HS-27A (cell line): ENCODE data around the gene PAFAH1B2.
"Not testable (repeated sequence)": the region's sequence is repeated elsewhere in the genome, so short reads cannot be mapped to it uniquely, and the experiment has no call there.

Experiments used
- DNase-seq: peaks from one replicate; pipeline ENCODE4 v3.0.0-alpha.2; 2012; ENCODE audit warnings: low read depth, missing footprints

Gene PAFAH1B2, protein sequence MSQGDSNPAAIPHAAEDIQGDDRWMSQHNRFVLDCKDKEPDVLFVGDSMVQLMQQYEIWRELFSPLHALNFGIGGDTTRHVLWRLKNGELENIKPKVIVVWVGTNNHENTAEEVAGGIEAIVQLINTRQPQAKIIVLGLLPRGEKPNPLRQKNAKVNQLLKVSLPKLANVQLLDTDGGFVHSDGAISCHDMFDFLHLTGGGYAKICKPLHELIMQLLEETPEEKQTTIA

DNA sequence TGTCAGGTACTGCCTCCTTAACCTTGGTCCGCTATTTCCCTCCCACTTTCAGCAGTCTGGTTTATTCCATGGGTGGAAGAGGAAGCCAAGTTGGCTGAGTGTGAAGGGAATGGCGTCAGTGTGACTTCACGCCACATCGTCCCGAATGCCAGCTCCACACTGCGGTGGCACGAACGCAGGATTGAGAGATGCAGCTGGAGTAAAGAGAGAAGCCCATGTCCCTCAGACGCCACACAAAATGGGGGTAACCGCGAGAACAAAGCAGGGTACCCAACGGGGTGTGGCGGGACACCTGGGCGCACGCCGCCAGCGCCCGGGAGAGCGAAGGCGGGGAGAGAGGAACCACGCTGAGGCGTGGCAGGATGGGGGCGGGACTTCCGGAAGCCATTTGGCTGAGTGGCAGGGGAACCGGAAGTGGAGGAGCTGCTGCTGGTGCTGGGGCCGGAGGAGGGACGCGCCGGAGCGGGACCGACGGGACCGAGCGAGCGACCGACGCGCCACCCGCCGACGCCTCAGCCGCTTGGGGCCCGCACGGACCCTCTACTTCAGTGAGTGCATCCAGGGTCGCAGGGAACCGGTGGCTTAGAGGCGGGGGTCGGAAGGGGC lies at the start of gene PAFAH1B2:
PAFAH1B2 (plus strand) TSS at position 417 of the 606 bp plus-strand sequence. CDS start 8,161 bp downstream, outside the sequence.
- peak; percentile 72 for DNase-seq

DNA sequence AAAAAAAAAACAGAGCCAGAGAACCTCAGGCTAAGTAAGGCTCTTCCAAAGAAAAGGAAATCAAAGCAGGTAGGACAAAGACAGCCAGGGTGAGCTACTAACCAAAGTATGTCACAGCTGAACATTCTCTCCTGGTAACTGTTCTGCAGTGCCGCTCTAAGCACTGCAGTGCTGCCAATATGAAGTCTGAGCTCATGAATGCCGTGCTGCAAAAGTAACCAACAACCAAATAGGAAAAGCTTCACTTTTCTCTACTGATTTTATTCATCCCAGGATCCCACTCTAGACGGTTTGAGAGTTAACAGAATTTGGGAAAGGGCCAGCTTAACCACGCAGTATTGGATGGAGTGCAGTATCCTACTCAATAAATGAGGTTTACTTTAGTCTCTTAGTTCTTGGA lies 49.3 kb upstream of the PAFAH1B2 start:
- DNase-seq: no peak

DNA sequence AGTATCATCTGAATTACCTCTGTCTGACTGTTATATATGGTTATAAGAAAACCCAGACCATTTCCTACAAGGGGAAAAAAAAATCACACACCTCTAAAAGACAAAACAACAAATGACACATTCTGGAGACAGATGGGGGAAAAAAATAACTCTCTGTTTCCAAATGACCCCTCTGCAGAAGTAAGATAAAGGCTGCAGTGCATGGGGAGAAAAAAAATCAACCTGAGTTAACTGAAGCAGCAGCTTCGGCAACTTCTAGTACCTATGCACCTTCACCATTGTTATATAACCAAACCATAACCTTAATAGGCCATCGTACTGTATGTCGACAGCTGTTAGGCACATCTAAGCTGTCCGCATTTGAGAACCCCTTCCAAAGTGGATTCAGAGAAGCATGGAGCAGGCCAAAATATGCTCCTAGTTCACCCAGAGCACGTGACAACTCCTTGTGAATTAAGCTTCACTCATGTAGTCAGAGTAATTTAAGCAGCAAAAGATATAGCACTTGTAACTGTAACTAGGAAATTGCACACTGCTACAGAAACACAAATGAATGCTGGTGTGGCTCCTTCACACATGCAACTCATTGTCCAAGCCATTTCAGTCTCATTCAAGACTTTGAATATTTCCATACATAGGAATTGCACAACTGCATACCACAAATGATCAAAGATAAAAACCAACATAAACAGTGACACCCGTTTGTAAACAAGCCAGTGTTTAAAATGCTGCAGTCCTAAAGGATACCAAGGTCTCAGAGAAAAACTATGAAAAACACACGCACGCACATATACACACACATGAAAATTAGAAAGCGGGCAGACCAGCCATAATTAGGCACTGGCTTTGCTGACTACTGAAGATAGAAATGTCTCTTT lies 48.6 kb upstream of the PAFAH1B2 start:
- DNase-seq: no peak

DNA sequence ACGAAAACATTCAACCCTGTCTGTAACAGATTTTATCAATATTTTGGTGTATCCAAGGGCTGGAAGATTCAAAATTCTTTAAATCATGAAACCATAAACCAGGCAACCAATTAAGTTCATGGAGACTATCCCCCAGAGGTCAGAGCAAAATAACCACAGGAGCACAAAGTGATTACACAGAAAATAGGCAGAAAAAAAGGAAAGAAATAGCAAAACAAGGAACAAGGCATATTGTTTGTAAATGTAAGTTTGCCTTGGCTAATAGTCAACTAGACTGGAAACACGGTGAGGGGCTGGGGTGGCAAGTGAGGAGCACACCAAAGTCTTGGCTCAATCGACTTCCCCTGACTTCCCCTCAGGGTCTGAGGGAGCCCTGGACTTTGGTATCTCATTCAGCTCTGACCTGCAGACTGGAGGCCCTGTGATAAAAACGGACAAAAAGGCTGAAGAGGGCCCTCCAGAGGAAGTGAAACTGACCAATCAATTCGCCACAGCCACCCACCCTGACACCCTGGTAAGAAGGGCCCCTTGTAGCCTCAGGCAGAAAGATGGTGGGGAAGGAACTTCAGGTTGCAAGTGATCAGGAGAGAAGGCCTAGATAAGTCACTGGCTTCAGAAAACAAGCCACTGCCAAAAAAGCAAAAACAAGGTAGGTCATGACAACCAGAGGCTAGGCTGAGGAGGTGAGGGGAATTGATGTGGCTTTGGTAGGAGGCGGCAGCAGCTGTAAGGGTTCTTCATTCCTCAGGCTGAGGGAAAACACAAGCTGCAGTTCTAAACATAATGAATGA lies 47.7 kb upstream of the PAFAH1B2 start:
- no peak for DNase-seq

DNA sequence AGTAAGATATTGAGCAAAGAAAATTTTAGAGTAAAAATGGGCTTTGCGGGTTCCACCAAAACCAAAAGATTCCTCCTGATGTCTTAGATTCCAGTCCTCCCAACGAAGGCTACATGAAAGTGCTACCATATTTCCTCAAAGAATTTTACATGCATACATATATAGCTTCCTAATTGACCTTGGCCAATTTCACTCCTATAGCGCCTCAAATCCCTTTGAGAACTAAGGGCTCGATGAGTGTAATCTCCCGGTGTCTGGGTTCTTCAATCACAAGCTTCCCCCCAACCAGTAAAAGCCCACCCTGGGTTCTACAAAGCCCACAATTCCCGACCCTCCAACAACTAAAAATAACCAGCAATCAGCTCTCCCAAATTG lies 47.1 kb upstream of the PAFAH1B2 start:
- DNase-seq: no peak

DNA sequence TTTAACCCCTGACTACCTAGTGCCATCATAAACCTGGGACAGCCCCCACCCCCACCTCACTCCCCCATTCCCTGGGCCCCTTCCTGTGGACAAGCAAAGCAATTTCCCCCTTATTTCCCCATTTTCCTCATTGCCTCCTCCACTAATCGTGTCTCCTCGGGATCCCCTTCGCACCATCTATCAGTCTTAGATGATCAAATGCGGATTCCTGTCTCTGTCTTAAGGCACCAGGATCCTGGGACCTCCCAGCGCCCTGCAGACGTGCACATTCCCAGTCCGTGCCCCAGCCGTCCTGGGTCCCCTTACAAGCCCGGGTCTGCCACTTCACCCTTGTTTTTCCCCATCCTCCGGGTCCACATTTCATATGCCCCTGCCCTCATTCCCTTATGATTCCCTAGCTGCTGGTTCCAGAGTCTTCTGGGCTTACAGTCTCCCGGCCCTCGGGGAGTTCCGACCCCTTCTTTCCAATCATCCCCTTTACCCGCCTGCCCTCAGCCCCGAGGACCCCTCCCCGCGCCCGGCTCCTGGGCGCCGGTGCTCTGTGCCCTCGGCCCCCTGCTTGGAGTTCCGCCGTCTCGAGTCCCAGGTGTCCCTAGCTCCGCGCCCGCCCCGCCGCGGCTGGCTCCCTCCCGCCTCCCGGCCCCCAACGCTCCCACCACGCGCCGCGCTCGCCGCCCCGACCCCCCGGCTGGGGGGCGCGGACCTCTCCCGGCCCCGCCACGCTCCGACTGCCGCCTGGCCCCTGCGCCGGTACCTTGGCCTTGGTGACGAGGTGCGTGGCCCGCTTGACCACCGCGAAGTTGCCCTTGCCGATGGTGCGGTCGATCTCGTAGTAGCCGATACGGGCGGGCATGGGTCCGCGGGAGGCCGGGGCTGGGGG lies 46.5 kb upstream of the PAFAH1B2 start:
- DNase-seq: no peak

DNA sequence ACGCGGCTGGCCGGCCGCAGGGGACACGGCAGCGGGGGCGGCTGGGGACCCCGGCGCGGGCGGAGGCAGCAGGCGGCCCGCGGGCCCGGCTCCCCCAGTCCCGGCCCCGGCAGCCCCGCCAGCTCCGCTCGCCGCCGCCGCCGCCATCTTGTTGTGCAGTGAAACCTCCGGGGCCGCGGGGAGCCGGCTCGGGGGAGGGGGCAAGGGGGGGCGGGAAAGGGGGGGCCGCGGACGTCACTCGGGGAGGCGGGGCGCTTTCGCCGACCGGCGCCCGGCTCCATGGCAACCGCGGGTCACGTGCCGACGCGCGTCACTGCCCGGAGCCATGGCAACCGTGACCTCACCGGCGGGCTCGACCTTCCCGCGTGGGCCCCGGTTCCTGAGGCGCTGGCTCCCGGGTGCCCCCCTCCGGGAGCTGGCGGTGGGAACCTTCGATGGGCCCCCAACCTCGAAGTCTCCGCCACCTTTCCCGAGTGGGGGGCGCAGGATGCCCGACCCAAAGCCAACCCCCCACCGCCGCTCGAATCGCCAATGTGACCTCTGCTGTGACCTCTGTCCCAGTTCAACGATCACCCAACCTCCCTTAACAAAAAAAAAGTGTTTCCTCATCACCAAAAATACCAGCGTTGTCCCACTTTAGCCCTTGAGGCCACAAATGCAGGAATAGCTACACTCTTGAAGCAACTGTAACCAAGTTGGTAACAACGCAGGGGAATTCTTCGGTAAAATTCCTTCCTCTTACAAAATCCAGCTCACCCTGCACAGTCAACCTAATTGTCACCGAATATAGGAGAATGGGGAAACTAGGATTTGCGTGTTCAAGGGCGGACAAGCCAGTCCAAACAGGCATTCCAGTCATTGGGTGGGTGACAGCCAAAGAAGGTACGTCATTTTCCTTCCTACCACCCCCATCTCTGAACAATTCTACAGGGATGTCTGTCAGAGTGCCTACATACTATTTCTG lies 45.5 kb upstream of the PAFAH1B2 start, which contains the start of gene SIK3:
SIK3 (minus strand) TSS at position 160 of the 964 bp plus-strand sequence; CDS start at position 147, 13 bp downstream.
- DNase-seq: no peak

DNA sequence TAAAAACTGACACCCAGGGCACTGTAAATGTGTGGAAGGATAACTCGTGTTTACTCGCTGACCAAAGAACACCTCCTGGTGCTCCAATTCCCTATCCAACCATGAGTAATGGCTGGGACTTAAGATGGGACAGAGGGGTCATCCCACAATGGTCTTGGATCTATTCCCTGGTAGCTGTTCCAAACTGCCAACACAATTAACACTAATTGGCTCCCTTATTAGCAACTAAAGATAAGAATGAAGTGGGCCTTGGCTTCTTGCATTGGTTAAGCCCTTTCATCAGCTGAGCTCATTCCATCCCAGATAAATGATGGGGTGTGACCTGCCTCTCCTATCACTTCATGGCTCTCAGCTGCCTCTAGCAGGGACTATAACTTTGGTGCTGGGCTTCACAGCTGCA lies 44.4 kb upstream of the PAFAH1B2 start:
- DNase-seq: no peak

DNA sequence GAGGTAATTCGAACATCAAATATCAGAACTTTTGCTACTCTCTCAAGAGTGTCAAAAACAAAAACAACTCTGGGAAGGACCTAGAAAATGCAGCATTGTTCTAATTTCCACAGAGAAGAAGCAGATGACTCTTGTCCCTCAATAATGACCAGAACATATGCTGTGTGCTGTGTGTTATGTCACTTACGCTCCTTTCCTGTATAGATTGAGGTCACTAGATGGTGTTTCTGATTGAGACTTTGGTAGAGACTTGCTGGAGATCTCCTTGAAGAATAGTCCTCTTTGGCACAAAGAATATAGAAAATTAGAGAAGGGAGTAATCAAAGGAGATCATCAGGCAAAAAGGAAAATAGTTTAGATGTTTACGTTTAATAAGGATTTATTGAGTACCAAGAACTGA lies 43.5 kb upstream of the PAFAH1B2 start:
- no peak for DNase-seq

DNA sequence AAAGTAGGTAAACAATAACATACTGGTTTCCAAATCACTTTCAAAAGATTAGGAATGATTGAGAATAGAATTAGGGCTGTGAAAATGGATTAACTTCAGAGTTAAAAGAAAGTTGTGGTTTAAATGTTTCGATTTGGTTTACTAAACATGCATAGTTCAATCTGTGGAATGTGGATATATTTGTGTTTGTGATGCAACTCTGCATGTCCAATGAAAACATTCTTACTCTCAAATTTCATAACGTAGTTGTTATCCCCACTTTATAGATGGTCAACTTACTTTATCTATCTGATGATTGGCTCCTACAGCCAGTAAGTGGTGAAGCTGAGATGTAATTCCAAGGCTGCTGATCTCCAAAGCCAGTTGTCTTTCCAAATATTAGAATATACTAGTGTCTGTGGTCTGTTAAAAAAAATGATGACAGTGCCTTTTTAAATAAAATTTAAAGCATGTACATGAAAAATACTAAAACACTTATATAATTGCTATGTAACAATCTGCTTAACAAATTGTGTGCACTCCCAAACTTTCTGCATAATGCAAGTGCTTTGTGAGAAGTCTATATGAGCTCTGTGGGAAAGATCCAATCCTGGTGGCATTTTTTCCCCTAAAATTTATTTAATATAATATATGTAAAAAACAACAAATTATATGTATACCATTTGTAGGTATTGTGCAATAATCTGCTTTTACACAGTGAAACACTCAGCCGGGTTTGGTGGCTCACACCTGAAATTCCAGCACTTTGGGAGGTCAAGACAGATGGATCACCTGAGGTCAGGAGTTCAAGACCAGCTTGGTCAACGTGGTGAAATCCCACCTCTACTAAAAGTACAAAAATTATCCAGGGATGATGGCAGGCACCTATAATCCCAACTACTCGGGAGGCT lies 36.1 kb upstream of the PAFAH1B2 start:
- no peak for DNase-seq

DNA sequence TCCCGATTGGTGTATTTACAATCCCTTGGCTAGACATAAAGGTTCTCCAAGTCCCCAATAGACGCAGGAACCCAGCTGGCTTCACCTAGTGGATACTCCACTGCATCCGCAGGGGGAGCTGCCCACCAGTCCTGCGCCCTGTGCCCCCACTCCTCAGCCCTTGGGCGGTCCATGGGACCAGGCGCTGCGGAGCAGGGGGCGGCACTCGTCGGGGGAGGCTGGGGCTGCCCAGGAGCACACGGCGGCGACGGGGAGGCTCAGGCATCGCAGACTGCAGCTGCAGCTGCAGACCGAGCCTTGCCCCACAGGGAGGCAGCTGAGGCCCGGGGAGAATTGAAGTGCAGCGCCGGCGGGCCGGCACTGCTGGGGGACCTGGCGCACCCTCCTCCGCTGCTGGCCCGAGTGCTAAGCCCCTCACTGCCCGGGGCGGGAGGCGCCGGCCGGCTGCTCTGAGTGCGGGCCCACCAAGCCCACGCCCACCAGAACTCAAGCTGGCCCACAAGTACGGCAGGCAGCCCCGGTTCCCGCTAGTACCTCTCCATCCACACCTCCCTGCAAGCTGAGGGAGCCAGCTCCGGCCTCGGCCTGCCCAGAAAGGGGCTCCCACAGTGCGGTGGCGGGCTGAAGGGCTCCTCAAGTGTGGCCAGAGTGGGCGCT lies 33.7 kb upstream of the PAFAH1B2 start:
- DNase-seq: no peak

DNA sequence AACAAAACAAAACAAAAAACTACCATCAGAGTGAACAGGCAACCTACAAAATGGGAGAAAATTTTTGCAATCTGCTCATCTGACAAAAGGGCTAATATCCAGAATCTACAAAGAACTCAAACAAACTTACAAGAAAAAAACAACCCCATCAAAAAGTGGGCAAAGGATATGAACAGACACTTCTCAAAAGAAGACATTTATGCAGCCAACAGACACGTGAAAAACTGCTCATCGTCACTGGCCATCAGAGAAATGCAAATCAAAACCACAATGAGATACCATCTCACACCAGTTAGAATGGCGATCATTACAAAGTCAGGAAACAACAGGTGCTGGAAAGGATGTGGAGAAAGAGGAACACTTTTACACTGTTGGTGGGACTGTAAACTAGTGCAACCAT lies 31.6 kb upstream of the PAFAH1B2 start:
- not testable (repeated sequence) for DNase-seq

DNA sequence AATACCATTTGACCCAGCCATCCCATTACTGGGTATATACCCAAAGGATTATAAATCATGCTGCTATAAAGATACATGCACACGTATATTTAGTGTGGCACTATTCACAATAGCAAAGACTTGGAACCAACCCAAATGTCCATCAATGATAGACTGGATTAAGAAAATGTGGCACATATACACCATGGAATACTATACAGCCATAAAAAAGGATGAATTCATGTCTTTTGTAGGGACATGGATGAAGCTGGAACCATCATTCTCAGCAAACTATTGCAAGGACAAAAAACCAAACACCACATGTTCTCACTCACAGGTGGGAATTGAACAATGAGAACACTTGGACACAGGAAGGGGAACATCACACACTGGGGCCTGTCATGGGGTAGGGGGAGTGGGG lies 31.1 kb upstream of the PAFAH1B2 start:
- not testable (repeated sequence) for DNase-seq

DNA sequence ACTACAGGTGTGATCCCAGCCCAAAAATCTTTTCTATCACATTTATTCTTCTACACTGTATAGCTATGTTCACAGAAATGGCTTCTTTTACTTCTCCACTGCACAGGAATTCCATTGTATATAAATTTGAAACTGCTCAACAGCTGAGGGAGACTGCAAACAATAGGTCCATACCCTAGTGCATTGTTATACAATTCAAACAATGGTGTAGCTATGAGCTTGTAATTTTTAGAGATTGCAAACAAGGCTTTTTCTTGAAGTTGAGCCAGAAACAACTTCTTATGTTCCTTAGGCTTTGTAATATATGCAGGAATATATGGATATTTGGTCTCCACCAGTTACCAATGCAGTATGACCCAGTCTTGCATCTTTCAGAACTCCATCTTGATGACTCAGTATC lies 26.4 kb upstream of the PAFAH1B2 start:
- DNase-seq: no peak

DNA sequence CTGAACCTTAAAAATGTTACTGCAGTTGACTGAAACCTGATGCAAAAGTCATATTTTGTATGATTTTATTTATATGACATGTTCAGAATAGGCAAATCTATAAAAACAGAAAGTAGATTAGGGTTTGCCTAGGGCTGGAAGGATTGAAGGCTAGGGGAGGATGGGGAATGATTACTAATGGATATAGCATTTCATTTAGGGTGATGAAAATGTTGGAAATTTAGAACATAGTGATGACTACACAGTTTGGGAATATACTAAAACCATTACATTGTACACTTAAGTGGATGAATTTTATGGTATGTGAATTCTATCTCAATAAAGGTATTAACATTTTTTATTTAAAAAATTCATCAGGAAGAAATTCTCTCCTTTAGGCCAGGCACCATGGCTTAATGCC lies 22.9 kb upstream of the PAFAH1B2 start:
- DNase-seq: no peak

DNA sequence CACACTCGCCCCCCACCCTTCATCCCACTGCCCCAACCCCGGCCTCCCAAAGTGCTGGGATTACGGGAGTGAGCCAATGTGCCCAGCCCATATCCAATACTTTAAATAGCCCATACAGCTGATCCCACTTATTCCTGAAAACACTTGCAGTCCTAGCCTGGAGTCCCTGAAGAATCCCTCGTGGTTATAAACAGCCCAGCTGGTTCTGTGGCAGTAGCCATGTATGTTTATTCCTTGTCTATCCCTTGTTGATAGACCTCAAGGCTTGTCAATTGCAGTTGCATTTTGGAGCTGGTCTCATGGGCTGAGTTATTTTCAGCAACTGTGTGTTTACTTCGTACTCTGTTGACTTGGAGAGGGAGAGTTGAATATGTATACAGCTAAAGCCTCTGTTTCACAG lies 21.5 kb upstream of the PAFAH1B2 start:
- DNase-seq: no peak

DNA sequence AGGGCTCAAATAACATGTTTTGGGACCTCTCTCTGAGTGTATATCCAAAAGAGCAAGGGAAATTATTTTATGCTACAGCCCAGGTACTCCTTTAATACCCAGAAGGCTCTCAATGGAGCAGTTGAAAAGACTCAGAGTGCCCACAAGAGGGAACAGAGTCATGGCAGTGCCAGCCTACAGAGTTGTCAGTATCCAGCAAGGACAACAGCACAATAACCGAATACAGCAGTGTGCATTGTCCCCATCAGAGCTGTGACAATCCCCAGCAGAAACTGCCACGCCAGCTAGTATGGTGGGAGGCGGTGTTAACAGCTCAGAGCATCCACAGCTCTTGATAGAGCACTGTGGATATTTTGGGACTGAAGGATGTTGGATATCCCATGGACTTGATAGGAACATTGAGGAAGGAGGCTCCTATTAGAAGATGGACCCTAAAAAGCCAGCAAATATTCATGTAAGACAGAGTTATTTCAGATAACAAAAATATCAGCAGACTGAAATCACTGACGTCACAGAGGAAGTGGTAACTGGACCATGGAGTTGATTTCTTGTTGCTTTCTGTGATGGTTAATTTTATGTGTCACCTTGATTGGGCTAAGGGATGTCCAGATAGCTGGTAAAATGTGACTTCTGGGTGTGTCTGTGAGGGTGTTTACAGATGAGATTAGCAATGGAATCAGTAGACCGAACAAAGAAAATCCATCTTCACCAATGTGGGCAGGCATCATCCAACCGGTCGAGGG lies 17.7 kb upstream of the PAFAH1B2 start:
- DNase-seq: no peak
